Glutamatergic neuron (in vitro differentiated cells): ENCODE results near the gene KIF25. TPM values are rescaled to one million over a fixed set of nuclear protein-coding genes. Genes with fewer than 3 reads are reported as not detected.

ENCODE experiments used
- DNase-seq: peaks from one replicate; pipeline ENCODE4 v3.0.0; 2022
- H3K27ac Mint-ChIP-seq: one replicate; pipeline ENCODE4 v1.8.0; 2020; ENCODE audit warnings: mild to moderate bottlenecking, mixed read lengths, inconsistent platforms; ENCODE audit not compliant: unreplicated experiment
- H3K27me3 Mint-ChIP-seq: one replicate; pipeline ENCODE4 v1.8.0; 2020; ENCODE audit warnings: mild to moderate bottlenecking, moderate library complexity, mixed read lengths, inconsistent platforms; ENCODE audit not compliant: unreplicated experiment
- H3K36me3 Mint-ChIP-seq: one replicate; pipeline ENCODE4 v1.8.0; 2020; ENCODE audit warnings: mild to moderate bottlenecking, mixed read lengths, inconsistent platforms; ENCODE audit not compliant: unreplicated experiment
- H3K4me1 Mint-ChIP-seq: one replicate; pipeline ENCODE4 v1.8.0; 2020; ENCODE audit warnings: mild to moderate bottlenecking, low read depth, mixed read lengths, inconsistent platforms; ENCODE audit not compliant: unreplicated experiment
- H3K4me3 Mint-ChIP-seq: one replicate; pipeline ENCODE4 v1.8.0; 2020; ENCODE audit warnings: mild to moderate bottlenecking, mixed read lengths, inconsistent platforms; ENCODE audit not compliant: unreplicated experiment
- H3K9me3 Mint-ChIP-seq: one replicate; pipeline ENCODE4 v1.8.0; 2020; ENCODE audit warnings: mild to moderate bottlenecking, moderate library complexity, mixed read lengths, inconsistent platforms; ENCODE audit not compliant: unreplicated experiment
- total RNA-seq: library from RNA; stranded (reverse); fragmentation: NEBNext Ultra II Directional; extraction: Animal tissue kit (Norgen Biotek cat#: 25700); gene quantifications from one replicate; pipeline ENCODE4 v1.2.1, GENCODE V29; 2021; ENCODE audit not compliant: unreplicated experiment
- TF ChIP-seq, protein P1 (sequence below): fragments of 200-600 bp; sonication (generic); IDR thresholded peaks from one replicate; pipeline ENCODE4 v1.5.0; 2021; ENCODE audit not compliant: partially characterized antibody, unreplicated experiment

The KIF25 gene
- total RNA-seq, 1 donor from 2014 or later, result not detected

DNA sequence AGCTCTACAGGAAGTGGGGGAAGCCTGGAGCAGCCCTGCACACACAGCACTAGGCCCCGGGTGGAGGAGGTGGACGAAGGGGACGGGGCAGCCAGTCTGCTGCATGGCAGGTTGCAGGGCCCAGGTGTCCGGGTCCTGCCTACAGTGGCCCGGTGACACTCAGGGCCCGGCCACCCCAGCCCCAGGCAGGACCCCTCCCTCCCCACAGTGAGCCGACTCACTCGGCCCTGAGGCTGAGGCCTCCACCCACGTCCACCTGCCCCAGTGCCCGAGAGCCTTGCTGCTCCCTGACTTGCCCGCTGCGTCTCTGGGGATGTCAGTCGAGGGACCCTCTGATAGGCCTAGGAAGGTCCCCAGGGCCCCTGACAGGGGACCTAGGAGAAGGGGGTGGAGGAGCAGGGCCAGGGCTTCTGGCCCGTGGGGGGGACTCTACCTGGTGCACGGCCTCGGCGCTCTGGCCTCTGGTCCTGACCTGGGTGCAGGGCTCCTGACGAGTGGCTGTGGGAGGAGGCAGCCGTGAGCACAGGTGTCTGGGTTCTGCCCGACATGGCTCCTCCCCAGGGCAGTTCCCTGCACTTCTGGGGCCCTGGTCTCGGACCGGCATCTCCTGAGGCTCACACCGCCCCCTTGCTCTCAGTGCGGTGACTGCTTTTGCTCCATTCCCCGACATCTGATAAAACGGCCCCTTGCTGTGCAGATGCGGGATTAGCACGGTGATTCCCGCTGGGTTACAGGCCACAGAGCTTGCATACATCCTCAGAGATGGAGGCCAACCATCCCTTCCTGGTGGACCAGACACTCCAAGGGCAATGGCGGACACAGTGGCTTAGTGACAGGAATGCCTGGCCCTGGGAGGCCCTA is 61.5 kb downstream of the KIF25 start:
- no peaks in the 10 kb centered on the region for H3K9me3 Mint-ChIP-seq
- no peak for DNase-seq
- H3K4me3 Mint-ChIP-seq, result no peak overlapping the region
- no peak overlapping the region for H3K27ac Mint-ChIP-seq
- peaks cover 1% of the 10 kb centered on the region for H3K27me3 Mint-ChIP-seq
- H3K36me3 Mint-ChIP-seq, result no peaks in the 10 kb centered on the region
- TF ChIP-seq, protein P1, sequence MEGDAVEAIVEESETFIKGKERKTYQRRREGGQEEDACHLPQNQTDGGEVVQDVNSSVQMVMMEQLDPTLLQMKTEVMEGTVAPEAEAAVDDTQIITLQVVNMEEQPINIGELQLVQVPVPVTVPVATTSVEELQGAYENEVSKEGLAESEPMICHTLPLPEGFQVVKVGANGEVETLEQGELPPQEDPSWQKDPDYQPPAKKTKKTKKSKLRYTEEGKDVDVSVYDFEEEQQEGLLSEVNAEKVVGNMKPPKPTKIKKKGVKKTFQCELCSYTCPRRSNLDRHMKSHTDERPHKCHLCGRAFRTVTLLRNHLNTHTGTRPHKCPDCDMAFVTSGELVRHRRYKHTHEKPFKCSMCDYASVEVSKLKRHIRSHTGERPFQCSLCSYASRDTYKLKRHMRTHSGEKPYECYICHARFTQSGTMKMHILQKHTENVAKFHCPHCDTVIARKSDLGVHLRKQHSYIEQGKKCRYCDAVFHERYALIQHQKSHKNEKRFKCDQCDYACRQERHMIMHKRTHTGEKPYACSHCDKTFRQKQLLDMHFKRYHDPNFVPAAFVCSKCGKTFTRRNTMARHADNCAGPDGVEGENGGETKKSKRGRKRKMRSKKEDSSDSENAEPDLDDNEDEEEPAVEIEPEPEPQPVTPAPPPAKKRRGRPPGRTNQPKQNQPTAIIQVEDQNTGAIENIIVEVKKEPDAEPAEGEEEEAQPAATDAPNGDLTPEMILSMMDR, result no peak
- H3K4me1 Mint-ChIP-seq, result no peaks in the 10 kb centered on the region

DNA sequence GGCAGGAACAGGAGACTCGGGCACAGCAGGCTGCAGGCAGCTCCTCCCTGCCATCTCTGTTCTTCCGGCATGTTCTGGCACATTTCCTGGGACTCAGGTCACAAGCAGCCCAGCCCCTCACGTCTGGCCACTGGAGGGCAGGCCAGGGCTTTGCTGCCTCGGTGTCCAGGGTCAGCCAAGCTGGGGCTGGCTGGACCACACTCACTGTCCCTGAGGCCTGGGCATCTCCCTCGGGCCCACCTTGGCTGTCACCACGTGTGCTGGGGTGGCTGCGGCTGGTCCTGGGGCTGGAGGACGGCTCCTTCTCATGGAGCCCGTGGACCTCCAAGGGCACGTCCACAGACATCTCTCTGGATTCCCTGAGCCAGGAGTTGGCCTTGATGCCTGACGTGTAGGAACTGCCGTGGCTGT is 63.1 kb downstream of the KIF25 start:
- Mint-ChIP-seq H3K4me1 (no peaks in the 10 kb centered on the region), H3K36me3 (no peaks in the 10 kb centered on the region), H3K9me3 (no peaks in the 10 kb centered on the region), H3K27me3 (peaks cover 1% of the 10 kb centered on the region), H3K27ac (no peak overlapping the region), H3K4me3 (no peak overlapping the region)
- DNase-seq, result peak; percentile 66
- TF ChIP-seq, protein P1, result peak; percentile 36

DNA sequence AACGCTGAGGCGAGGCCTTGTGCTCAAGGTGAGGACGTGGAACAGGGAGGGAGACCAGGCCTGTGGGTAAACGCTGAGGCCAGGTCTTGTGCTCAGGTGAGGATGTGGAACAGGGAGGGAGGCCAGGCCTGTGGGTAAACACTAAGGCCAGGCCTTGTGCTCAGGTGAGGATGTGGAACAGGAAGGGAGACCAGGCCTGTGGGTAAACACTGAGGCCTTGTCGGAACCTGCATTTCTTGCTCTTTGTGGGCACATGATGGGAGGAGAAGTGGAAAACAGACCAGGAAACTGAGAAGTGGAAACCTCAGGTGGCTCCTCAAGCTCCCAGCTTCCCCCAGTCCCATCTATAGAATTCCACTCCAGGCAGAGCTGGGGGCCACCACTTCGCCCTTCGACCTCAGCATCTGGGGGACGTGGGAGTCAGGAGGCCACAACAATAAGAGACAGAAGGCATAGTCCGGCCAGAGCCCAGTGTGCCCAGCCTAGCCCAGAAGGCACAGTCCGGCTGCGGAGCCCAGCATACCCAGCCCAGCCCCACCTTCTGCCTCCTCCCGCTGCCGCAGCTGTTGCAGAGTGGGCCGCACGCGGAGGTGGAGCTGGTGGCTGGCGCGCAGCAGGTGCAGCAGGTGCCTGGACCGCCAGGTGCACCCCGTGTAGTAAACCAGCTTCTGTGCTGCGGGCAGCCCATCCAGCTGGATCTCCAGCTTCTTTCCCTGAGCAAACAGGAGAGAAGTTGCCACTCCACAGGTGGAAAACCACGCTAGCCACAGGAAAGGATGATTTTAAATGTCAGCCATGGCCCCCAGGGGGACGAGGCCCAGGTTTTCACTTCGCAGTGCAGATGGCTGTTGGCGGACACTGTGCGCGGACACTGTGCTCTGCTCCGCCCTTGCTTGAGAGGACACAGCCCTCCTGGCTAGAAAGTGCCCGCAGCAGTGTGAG is 64.1 kb downstream of the KIF25 start:
- no peak overlapping the region for H3K4me3 Mint-ChIP-seq
- peaks cover 3% of the 10 kb centered on the region for H3K27me3 Mint-ChIP-seq
- no peak for DNase-seq
- H3K27ac Mint-ChIP-seq, result no peak overlapping the region
- no peaks in the 10 kb centered on the region for H3K36me3 Mint-ChIP-seq
- H3K9me3 Mint-ChIP-seq, result no peaks in the 10 kb centered on the region
- TF ChIP-seq, protein P1, result no peak
- no peaks in the 10 kb centered on the region for H3K4me1 Mint-ChIP-seq

DNA sequence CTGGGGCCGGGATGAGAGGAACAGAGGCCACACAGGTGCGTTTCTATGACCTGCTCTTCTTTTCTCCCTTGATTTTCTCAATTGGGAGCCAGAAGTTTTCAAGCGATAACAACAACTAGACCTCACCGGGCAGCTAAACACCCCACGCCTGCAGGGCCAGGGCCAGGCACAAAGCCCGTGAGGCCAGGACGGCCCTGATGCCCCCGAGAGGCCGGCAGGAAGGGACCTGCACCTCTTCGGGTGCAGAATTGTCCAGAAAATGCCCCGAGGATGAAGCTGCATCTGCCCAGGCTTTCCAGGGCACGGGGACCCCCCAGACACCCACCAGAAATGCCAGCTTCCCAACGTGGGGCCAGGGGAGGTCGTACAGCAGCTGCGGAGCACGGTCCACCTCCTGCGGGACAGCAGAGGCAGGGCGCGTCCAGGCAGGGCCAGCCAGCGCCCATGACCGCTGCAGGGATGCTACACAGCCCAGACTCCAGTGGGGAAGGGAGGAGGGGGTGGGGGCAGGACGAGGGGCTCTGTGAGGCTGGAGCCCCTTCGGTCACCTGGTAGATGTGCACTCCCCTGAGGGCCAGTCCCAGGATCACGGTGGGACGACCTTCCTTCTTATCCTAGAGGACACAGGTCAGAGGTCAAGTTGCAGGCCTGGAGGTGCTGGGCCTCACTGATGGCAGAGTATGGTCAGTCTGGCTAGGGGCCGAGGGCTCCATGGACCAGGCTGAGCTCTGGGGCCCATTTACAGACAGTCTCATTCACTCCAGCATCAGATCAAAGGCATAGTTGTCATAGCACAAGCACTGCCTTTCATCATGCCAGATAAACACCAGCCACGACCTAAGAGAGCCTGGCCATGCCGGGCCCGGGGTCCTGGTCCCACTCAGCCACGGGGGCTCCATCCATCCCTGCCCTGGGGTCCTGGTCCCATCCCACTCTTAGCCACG is 65.1 kb downstream of the KIF25 start:
- peaks cover 3% of the 10 kb centered on the region for H3K27me3 Mint-ChIP-seq
- DNase-seq, result no peak
- H3K36me3 Mint-ChIP-seq, result no peaks in the 10 kb centered on the region
- TF ChIP-seq, protein P1, result no peak
- no peak overlapping the region for H3K27ac Mint-ChIP-seq
- no peak overlapping the region for H3K4me3 Mint-ChIP-seq
- H3K9me3 Mint-ChIP-seq, result peaks cover 2% of the 10 kb centered on the region
- no peaks in the 10 kb centered on the region for H3K4me1 Mint-ChIP-seq
